HG03565 (cell line): ENCODE data around the gene VPS4A.
A peak's percentile ranks its signal among the peaks of the same experiment; 100 is the strongest.
"Not testable (repeated sequence)": the region's sequence is repeated elsewhere in the genome, so short reads cannot be mapped to it uniquely, and the experiment has no call there.

Experiments used
- ATAC-seq: cut with Tn5 transposase; IDR thresholded peaks from one replicate; pipeline ENCODE4 v1.9.1; 2021; ENCODE audit warnings: mild to moderate bottlenecking, moderate library complexity; ENCODE audit not compliant: unreplicated experiment

Gene VPS4A

DNA sequence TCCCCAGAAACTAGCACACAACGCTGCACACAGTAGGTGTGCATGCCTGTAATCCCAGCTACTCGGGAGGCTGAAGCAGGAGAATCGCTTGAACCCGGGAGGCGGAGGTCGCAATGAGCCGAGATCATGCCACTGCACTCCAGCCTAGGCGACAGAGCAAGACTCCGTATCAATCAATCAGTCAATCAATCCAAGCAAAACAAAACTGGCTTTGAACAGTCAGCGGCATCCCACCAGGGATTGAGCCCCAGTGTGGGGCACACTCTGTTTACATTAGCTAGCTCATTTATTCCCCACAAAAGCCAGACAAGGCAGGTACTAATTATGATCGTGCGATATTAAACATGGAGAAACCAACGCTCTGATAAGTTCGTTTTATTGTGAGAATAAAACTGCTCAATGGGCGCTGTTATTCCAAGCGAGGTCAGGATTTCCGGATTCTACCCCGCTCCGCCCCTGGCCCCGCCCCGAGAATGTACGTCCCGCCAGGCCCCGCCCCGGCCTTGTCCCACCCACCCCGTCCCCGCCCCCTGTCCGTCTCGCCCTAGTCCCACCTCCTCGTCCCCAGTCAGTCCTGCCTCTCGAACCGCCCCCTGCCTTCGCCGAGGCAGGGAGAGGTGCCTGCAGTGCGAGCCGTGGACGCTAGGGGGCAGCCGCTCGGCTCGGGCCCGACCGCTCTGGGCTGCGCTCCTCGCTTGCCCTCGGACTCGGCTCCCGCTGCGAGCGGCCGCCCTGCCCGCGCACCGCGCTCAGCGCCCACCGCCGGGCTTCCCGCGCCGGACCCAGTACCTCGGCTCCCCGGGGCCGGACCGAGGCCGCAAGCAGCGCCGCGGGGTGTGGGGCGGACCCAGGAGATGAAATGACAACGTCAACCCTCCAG, at the start of gene VPS4A:
VPS4A (plus strand) TSS at position 698 of the 880 bp plus-strand sequence; CDS start at position 860, 162 bp downstream.
- peak; percentile 95 for ATAC-seq

GRCh38 chr16:69266334-69267063, 44.7 kb upstream of the VPS4A start:
- no peak for ATAC-seq

- no peak for ATAC-seq
Observed at GRCh38 chr16:69267633-69268032, 43.5 kb upstream of the VPS4A start.

GRCh38 chr16:69270395-69270794, 40.8 kb upstream of the VPS4A start:
- ATAC-seq, result no peak

DNA sequence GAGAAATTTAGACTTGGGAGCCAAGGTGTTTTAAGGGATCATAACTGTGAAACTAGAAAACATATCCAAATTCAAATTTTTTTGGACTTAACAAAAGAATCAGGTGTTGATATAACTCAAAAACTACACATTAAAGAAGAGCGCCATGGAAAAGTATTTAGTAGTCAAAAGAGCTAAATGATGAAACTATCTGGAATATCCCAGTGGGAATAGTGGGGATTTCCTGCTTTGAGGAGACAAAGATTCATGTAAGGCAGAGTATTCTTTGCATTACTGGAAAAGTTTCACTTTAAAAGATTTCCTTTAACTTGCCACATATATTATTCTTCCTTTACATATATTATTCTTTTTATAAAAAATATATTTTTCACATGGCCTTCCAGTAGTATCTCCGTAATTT, 40.3 kb upstream of the VPS4A start:
- no peak for ATAC-seq

DNA sequence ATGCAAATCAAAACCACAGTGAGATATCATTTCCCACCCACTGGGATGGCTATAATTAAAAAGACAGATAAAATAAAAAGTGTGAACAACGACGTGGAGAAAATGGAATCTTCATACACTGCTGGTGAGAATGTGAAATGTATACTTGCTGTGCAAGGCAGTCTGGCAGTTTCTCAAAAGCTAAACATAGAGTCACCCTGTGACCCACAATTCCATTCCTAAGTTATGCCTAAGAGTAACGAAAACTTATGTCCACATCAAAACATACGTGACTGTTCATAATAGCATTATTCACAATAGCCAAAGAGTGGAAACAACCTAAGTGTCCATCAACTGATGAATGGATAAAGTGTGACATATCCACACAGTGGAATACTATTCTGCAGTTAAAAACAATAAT, 38.1 kb upstream of the VPS4A start:
- no peak for ATAC-seq

GRCh38 chr16:69274699-69275235, 36.4 kb upstream of the VPS4A start:
- no peak for ATAC-seq

- no peak for ATAC-seq
Observed at GRCh38 chr16:69276148-69277115, 34.7 kb upstream of the VPS4A start.

DNA sequence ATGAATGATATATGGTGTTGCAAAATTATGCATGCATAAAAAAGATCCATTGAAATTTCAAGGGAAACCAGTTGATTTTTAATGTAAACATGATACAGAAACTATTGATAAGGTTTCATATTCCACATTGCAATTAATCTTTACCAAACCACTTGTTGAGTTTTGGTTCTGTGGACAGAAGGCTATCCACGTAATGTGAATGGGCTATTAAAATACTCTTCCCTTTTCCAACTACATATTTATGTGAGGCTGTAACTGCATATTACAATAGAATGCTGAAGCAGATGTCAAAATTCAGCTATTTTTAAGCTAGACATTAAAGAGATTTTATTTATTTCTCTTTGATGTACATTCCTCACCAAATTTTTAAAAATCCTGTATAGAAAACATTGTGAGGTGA, 33.7 kb upstream of the VPS4A start:
- no peak for ATAC-seq

DNA sequence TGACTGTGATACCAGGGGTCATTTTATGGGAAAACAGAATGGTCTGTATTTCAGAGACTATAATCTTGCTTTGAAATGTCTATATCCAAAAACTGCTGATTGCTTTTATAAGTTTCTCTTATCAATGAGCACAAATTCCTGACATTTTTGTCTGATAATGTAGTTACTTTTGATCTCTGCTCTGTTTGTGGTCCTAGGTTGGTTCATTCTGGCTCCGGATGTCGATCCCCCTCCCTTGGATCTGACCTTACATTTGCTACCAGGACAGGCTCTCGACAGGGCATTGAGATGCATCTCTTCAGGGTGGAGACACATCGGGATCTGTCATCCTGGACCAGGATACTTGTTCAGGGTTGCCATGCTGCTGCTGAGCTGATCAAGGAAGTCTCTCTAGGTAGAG, 27.3 kb upstream of the VPS4A start:
- ATAC-seq, result no peak

- no peak for ATAC-seq
Observed at GRCh38 chr16:69285240-69285639, 25.9 kb upstream of the VPS4A start.

GRCh38 chr16:69286941-69287713, 24.0 kb upstream of the VPS4A start:
- ATAC-seq, result no peak

GRCh38 chr16:69291657-69292056, 19.5 kb upstream of the VPS4A start:
- not testable (repeated sequence) for ATAC-seq

DNA sequence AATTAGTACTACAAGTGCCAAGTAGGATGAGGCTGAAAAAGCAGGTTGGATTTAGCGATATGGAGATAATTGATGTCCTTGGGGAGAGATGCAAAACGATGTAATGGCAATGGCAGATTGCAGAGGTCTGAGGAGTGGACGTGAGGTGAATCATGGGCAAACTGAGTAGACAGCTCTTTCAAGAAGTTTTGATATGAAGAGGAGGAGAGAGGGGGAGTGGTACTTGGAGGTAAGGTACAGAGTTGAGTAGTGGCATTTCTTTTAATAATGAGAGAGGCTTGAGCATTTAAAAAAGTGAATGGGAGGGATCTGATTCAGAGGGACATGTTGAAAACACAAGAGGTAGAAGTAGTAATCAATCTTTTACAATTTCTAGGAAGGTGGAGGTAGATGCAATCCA, 17.7 kb upstream of the VPS4A start:
- no peak for ATAC-seq

- no peak for ATAC-seq
Observed at GRCh38 chr16:69294051-69294450, 17.1 kb upstream of the VPS4A start.

DNA sequence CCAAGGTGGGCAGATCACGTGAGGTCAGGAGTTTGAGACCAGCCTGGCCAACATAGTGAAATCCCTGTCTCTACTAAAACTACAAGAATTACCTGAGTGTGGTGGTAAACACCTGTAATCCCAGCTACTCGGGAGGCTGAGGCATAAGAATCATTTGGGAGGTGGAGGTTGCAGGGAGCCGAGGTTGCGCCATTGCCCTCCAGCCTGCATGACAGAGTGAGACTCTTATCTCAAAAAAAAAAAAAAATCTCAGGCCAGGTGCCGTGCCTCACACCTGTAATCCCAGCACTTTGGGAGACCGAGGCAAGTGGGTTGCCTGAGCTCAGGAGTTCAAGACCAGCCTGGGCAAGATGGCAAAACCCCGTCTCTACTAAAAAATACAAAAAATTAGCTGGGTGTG, 14.4 kb upstream of the VPS4A start:
- ATAC-seq, result not testable (repeated sequence)

DNA sequence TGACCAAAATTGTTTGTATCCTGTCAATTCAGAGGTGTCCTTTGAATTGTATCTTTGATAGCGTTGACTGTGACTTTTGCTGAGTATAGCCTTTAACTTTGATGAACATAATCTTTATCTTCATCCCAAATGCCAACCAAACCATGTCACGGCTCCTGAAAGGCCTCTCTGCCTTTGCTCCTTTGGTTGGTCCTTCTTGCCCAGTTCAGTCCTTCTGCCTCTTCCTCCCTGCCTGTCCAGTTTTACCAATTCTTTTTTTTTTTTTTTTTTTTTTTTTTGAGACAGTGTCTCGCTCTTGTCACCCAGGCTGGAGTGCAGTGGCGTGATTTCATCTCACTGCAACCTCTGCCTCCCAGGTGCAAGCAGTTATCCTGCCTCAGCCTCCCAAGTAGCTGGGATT, 12.9 kb upstream of the VPS4A start:
- ATAC-seq, result no peak

DNA sequence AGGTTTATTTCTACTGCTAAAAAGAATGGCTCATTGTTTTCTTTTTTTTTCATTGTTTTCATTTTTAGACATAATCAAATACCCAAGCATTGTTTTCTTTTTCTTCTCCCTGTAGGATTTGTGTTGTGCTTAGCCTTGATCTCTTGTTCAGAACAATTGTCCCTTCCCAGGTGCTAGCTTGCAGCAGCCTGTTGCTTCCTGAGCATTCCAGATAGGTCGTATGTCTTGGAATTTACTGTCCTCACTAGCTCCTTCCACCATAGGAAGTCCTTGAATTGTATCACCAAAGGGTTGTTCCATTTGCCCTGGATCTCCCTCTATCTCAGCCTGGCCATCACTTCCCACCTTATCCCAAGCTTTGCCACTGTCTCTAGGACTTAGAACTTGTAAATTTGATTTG, 10.0 kb upstream of the VPS4A start:
- no peak for ATAC-seq

DNA sequence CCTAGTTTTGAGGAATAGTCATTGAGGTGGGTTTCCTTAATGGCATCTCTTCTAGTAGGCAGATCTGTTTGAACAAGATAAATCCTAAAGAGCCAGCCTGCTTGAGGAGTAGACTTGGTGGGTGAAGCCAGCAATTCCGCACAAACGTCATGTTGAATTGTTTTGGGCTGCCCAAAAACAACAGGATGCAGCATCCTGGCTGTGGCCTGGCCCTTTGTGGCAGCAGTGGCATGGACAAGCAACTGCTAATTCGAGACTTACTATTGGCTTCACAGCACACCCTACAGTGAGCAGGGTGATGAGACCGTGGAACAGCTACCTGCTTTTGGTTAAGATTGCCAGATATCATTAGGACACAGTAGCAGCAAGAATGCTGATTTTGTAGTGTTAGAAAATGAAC, 9.3 kb upstream of the VPS4A start:
- no peak for ATAC-seq

- ATAC-seq, result no peak
Observed at GRCh38 chr16:69302301-69302700, 8.8 kb upstream of the VPS4A start.
